HG03457 (cell line): ENCODE measurements around the gene QRICH1.
"Not testable (repeated sequence)": the region's sequence is repeated elsewhere in the genome, so short reads cannot be mapped to it uniquely, and the experiment has no call there.

Source experiments
- ATAC-seq: cut with Tn5 transposase; IDR thresholded peaks from one replicate; pipeline ENCODE4 v1.9.1; 2021; ENCODE audit warnings: moderate number of reproducible peaks; ENCODE audit not compliant: unreplicated experiment

Gene QRICH1

DNA sequence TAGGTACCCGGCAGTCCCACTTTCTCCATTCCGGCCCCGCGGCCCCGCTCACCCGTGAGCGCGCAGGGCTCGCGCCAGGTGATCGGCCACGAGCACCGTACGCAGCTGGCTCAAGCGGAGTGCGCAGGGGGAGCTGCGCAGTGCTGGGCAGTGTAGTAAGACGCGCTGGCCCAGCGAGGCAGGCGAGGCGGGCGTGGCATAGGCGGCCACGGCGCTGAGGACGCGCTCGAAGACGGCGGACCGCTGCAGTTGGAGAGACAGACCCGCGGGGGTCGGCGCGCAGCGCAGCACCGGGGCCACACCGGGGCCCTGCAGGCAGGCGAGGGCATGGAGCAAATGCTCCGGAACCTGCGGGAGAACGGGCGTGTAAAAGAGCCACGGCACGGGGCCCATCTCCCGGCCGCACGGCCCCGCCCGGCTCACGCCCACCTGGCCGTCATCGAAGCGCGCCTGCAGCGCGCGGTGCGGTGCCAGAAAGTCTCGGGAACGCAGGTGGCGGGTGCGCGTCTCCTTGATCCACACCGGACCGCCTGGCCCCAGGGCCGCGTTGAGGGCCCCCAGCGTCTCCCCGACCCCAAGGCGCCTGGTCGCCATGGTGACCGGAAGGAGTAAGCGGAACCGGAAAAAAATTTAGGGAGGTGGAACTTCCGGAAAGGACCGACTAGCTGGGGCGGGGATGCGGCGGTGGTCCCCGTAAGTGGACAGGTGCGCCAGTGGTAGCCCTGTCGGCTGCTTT, 75.7 kb downstream of the QRICH1 start, which contains the start of gene DALRD3:
Gene DALRD3, minus strand, starts transcription at position 610 of the 736 bp plus-strand sequence. Its CDS starts 16 bp downstream, at position 594.
- ATAC-seq: no peak

DNA sequence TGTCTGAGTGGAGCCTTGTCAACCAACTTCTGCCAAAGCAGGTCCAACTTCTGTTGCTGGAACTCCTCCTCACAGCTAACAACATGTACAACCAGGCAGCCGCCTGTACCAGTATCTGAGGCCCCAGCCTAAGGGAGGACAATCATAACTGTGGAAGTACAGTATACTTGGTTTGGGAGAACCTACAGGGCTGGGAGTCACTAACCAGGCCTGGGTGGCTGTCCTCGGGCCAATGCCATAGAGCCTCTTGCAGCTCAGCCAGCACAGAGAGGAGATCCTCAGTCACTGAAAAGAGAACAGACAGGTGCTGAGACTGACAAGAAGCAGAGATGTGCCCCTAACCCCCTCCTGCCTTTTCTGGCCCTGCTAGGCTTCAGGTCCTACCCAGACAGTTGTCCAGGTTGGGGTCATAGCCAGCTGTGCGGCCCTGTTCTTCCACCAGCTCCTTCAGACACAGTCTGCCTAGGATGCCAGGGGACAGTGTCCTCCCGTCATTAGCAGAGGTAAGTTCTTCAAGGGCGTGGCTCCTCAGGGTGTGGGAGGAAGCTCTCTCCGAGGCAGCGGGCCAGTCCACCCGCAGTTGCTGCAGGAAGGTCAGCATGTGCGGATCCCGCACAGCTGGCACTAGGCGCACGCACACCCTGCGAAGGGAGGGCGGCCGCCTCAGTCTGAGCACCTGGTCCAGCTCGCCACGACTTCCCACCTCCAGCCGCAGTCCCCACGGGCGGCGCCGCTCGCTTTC, 76.5 kb downstream of the QRICH1 start:
- no peak for ATAC-seq

DNA sequence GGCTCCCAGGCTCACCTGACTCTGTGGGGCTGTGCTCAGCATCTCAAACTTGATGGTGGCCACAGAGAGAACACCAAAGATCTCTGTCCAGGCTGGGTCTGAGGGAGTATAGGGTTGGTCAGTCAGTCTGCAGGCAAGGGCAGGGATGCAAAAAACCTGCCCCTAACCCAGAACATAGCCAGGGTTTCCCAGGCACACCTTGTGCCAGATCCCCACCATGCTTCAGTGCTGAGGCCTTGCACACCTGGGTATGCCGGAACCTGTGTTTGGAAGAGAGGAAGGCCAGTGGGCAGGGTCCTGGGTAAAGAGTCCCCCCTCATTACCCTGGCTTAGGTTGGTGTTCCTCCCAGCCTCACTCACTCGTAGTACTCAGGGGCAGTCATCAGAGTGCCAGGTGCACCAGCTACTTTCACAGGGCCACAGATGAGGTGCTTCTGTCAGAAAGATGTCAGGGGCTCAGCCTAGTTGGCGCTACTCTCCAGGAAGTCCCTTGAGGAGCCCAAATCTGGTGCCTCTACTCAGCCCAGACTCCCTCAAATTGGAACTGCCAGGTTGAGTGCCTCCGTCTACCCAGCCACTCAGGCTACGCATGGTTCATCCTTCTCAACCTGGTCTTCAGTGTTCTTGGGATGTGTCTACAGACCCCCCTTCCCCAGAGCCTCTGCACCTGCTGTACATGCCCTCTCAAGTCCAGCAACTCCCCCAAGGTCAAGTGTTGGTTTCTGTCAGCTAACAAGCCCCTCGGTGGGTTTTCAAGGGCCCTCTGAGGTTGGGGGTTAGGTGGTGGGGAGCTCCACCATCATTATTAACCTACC, 77.2 kb downstream of the QRICH1 start:
- ATAC-seq: no peak

DNA sequence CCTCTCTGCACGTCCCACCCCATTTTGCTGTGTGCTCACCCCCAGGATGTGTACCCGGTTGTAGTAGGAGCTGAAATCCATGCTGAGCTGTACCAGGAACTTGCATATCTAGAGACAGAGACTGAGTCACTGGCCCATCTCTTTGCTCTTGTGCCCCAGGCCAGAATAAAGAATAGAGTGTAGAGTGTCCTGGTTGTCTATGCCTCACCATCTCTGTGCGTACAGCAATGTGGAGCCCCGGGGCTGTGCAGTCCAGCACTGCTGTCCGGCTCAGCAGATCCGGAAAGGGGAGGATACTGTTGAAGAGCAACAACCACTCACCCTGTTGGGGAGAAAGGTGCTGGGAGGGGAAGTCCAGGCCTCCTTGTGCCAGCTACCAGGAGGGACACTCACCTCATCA, 78.1 kb downstream of the QRICH1 start:
- ATAC-seq: no peak

DNA sequence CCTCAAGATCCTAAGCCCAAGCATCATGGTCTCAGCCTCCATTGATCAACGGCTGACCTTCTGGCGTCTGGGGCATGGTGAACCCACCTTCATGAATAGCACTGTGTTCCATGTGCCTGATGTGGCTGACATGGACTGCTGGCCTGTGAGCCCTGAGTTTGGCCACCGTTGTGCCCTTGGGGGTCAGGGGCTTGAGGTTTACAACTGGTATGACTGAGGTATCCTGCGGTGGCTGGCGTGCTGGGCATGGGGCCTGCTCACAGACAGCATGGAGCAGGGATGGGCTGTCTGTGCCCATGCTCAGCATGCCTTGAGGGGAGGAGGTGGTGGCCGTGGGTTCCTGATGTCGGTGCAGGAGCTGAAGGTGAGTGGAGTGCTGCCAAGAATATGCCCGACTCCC, 78.8 kb downstream of the QRICH1 start:
- ATAC-seq: no peak

DNA sequence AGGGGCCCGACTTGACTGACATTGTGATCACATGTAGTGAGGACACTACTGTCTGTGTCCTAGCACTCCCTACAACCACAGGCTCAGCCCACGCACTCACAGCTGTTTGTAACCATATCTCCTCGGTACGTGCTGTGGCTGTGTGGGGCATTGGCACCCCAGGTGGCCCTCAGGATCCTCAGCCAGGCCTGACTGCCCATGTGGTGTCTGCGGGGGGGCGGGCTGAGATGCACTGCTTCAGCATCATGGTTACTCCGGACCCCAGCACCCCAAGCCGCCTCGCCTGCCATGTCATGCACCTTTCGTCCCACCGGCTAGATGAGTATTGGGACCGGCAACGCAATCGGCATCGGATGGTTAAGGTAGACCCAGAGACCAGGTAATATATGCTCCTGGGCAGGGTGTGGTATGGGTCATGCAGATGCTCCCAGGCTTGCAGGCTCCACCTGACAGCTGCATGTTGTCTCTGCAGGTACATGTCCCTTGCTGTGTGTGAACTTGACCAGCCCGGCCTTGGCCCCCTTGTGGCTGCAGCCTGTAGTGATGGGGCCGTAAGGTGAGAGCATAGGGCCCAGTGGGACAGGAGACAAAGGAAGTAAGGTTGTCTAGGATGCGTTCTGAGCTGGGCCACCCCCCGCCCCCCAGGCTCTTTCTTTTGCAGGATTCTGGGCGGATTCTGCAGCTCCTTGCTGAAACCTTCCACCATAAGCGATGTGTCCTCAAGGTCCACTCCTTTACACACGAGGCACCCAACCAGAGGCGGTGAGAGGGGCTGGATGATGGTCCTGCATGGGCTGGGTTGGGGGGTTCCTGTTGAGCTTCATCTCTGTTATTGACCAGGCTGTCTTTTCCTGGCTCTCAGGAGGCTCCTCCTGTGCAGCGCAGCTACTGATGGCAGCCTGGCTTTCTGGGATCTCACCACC, 79.9 kb downstream of the QRICH1 start:
- no peak for ATAC-seq

DNA sequence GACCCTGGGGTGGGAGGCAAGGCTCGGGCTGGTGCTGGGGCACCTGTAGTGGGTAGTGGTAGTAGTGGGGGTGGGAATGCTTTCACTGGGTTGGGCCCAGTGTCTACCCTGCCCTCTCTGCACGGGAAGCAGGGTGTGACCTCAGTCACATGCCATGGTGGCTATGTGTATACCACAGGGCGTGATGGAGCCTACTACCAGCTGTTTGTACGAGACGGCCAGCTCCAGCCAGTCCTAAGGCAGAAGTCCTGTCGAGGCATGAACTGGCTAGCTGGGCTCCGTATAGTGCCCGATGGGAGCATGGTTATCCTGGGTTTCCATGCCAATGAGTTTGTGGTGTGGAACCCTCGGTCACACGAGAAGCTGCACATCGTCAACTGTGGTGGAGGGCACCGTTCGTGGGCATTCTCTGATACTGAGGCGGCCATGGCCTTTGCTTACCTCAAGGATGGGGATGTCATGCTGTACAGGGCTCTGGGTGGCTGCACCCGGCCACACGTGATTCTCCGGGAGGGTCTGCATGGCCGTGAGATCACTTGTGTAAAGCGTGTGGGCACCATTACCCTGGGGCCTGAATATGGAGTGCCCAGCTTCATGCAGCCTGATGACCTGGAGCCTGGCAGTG, 80.6 kb downstream of the QRICH1 start:
- ATAC-seq: no peak

DNA sequence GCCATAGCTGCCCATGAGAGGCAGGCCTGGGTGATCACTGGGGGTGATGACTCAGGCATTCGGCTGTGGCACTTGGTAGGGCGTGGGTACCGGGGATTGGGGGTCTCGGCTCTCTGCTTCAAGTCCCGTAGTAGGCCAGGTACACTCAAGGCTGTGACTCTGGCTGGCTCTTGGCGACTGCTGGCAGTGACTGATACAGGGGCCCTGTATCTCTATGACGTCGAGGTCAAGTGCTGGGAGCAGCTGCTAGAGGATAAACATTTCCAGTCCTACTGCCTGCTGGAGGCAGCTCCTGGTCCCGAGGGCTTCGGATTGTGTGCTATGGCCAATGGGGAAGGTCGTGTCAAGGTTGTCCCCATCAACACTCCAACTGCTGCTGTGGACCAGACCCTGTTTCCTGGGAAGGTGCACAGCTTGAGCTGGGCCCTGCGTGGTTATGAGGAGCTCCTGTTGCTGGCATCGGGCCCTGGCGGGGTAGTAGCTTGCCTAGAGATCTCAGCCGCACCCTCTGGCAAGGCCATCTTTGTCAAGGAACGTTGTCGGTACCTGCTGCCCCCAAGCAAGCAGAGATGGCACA, 81.3 kb downstream of the QRICH1 start:
- no peak for ATAC-seq

DNA sequence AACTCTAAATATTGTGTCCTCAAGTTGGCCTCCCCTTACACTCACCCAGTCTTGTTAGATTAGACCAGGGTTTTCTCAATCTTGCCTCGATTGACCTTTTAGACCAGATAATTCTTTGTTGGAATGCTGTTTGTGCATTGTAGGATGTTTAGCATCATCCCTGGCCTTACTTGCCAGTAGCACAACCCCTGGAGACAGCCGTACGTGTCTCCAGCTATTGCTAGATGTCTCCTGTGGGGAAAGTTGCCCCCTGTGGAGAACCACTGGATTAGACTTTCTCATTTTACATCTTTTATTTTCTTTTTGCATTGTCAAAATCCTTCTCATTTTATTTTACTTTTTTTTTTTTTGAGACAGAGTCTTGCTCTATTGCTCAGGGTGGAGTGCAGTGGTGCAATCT, 84.5 kb downstream of the QRICH1 start:
- no peak for ATAC-seq

DNA sequence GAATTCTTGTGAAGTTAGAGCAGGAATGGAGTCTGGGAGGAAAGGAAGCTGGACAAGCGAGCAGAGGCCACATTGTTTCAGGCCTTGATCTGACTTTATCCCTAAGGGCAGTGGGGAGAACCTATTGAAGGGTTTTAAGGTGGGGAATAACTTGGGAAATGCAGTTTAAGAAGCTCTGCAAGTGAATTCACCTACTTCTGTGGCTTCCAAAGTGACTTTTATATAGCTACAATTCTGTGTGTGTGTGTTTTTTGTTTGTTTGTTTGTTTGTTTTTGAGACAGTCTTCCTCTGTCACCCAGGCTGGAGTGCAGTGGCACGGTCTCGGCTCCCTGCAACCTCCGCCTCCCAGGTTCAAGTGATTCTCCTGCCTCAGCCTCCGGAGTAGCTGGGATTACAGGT, 85.2 kb downstream of the QRICH1 start:
- not testable (repeated sequence) for ATAC-seq

DNA sequence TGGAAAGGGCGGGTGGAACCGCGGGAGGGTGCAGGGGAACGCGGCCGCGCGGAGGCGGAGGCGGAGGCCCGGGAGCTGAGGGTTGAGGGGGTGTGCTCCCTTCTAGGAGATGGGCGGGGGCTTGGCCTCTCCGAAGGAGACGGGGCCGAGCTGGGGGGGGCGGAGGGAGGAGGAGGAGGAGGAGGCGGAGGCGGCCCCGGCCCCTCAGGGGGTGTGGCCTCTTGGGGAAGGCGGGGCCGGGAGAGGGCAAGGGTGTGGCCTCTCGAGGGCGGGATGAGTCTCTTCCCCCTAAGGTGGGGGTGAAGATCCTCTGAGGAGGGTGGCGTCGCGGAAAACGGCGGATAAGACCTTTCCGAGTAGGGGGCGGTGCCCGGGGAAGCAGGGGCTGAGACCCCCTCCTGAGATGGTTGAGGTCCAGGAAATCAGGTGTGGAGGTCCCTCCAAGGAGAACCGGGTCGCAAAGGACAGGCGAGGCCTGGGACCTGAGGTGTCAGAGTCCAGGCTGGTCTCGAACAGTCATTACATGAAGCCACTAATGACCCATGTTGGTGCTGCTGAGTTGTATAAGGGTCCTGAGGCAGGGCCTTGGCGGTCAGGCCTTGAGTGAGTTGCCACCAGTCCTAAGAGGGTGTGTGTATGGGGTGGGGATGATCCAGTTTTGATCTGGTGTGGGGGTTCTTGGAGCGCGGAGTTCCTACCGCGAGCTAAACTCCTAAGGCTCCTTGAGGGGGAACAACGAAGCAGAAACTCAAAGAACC, 85.9 kb downstream of the QRICH1 start:
- ATAC-seq: peak; percentile 17

DNA sequence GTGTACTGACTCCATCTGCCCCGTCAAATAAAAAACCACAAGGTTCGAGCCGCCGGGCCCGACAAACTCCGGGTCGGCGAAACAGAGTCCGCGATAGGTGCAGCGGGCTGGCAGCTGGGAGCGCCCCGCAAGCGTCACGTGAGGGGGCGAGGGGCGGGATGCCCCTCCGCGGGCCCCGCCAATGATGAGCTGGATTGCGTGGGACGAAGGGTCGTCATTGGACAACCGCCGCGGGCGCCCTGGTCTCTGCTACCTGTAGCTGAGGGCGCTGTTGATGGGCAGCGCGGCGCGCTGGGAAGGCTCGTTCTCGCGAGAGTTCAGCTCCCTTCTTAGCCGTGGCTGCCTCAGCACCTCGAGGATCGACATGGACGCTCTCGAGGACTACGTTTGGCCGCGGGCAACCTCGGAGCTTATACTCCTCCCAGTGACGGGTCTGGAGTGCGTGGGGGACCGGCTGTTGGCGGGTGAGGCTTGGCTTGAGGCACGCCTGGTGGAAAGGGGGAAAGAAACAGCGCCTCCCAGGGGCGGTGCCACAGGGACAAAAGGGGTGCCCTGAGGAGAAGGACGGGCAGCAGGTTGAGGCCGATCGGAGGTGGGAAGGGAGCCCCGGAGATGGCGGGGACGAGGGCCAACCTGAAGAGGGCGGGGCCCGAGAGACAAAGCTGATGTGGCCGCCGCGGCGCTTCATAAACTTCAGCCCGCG, 86.7 kb downstream of the QRICH1 start, which contains the start of gene WDR6:
Gene WDR6, plus strand, starts transcription at position 324 of the 703 bp plus-strand sequence. Its CDS starts 41 bp downstream, at position 365.
- peak; percentile 73 for ATAC-seq

DNA sequence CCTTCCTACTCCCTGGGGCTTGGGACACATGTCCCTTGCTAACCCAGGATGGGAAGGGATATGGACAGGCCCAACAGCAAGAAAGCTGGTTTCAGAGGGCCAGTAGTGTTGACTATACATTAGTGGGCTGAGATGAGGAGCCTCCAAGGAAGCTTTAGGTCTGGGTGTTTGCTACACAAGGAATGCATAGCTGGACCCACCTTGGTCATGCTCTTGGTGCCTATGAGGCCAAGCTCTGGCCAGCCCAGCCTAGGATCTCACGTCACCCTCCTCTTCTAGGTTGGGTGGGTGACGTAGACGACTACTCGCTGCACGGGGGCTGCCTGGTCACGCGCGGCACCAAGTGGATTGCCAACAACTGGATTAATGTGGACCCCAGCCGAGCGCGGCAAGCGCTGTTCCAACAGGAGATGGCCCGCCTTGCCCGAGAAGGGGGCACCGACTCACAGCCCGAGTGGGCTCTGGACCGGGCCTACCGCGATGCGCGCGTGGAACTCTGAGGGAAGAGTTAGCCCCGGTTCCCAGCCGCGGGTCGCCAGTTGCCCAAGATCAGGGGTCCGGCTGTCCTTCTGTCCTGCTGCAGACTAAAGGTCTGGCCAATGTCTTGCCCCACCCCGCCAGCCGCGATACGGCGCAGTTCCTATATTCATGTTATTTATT, 87.3 kb downstream of the QRICH1 start:
- no peak for ATAC-seq

DNA sequence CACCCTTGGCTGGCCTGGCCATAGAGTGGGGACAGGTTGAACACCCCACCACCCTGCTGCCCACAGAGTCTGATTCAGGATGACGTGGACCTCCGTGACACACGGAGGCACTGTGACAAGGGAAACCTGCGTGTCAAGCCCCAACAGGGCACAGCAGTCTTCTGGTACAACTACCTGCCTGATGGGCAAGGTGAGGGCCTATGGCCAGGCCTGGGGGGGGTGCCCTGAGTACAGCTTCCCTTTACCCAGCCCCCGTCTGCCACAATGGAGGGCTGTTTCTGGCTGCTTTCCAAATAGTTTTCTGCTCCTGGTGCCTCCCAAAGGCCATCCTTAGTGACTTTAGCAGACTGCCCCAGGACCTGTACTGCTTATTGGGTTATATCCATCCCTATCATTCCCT, 87.9 kb downstream of the QRICH1 start:
- no peak for ATAC-seq

DNA sequence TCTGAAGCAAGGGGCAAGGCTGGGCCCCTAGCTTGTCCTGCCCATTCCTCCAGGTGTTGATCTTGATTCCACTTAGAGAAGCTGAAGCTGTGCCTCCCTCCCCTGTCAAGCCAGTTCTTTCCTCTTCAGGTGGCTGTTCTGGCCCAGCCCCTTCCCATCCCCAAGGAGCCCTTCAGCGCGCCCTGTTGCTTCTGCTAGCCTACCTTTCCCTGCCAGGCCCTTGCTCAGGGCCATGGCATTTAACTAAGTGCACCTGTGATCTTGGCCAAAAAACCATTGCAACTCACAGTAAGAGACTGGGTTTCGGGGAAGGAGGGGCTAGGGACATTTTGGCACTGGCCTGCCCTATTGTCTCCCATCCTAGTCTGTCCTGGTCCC, 88.6 kb downstream of the QRICH1 start:
- ATAC-seq: no peak

DNA sequence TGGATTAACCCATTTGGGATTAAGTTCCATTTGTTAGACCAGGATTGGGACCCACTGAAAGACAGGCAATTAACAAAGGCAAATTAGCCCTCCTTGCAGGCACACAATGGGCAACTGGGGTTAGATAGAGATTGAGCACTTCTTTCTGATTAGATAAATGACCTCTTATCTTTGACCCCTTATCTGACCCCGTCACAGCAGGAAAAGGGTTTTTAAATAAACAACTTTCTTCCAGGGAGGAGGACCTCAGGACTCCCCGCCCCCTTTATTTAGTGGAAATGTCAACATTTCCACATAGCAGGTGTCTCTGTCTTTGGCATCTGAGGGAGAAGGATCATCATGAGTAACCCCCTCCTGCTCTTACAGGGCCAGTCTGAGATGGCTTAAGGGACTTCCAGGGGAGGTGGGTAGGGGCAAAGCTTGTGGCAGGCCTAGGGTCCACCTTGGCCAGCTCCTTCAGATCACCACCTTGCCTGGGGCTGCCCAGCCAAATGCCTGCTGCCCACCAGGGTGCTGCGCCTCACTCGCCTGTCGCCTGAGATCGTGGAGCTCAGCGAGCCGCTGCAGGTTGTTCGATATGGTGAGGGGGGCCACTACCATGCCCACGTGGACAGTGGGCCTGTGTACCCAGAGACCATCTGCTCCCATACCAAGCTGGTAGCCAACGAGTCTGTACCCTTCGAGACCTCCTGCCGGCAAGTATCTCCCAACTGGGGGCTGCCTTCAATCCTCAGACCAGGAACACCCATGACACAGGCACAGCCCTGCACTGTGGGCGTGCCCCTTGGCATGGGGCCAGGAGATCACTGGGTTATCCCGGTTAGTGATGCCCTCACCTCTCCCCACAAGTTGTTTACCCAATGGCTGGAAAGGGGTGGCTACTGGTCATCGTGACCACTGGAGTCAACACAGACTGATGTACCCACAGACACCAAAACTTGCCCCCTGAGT, 89.2 kb downstream of the QRICH1 start:
- no peak for ATAC-seq

DNA sequence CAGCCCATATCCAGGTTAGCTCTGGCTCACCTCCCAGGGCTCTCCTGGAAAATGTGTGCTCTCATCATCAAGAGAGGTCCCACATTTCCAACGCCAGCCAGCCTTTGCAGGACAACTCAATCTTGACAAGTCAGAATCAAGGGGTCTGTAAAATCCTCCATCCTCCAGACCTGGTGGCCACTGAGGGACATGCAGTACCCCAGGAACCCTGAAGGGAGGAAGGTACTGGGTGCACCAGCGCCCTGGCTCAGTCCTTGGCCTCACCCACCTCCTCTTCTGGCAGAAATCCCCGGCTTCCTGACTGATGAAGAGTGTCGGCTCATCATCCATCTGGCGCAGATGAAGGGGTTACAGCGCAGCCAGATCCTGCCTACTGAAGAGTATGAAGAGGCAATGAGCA, 92.7 kb downstream of the QRICH1 start:
- no peak for ATAC-seq
